ENCODE data around the gene GPR42. TPM values are rescaled to one million over a fixed set of nuclear protein-coding genes. Genes with fewer than 3 reads are reported as not detected.
"Not testable (repeated sequence)": the region's sequence is repeated elsewhere in the genome, so short reads cannot be mapped to it uniquely, and the experiment has no call there.

Gene GPR42
- total RNA-seq, 1 experiment from 2014 or later, result not detected

DNA sequence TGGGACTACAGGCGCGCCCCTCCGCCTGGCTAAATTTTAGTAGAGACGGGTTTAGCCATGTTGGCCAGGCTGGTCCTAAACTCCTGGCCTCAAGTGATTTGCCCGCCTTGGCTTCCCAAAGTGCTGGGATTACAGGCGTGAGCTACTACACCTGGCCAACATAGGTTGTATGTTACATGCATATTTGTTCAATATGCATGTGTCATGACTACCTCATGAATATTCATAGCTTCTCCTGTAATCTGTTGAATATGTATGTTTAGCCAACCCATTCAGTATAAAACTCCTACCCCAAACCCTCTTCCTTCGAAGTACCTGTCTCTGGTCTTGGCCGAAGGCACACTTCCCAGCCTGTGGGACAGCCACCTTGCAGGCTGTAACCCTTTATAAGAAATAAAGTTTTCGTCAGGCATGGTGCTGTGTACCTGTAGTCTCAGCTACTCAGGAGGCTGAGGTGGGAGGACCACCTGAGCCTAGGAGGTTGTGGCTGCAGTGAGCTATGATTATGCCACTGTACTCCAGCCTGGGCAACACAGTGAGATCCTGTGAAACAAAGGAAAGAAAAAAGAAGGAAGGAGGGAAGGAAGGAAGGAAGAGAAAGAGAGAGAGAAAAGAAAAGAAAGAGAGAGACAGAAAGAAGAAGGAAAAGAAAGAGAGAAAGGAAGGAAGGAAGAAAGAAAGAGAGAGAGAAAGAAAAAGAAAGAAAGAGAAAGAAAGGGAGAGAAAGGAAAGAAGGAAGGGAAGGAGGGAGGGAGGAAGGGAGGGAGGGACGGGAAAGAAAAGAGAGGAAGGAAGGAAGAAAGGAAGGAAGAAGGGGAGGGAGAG, 29.3 kb downstream of the GPR42 start:
- Mint-ChIP-seq H3K27ac (no peak overlapping the region), H3K4me1 (no peaks in the 10 kb centered on the region), H3K4me3 (no peak overlapping the region), H3K9me3 (no peaks in the 10 kb centered on the region), H3K36me3 (no peaks in the 10 kb centered on the region), H3K27me3 (ENCODE audit: low read depth) (no peaks in the 10 kb centered on the region; the same call in 1 of the 2 replicates)
- ATAC-seq (no peak), DNase-seq (ENCODE audit: low spot score) (no peak)
- ChIA-PET POLR2A (no interaction called here), CTCF (no interaction called here)
- TF ChIP-seq, protein P1, sequence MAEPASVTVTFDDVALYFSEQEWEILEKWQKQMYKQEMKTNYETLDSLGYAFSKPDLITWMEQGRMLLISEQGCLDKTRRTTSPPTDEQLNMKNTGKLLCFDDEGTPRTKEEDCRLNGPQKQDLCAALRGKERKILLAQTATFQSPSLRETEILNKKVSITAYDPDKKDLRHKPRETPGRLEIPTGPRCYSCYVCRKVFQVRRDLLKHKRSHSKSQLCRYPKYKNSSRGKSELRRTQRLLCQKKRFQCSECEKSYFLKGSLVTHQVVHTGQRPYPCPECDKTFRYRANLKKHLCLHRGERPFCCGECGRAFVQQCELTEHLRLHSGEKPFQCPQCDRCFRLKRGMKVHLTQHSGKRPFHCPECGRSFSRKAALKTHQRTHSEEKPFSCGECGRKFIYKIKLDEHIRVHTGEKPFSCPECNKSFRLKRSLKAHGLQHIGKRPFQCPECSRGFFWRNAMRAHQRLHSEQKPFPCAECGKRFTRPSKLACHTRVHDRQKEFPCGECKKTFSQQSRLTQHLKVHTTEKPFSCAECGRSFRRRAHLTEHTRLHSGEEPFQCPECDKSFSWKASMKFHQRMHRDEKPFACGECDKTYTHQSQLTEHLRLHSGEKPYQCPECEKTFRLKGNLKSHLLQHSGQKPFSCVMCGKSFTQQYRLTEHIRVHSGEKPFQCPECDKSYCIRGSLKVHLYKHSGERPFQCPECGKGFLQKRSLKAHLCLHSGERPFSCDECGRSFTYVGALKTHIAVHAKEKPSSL (CRISPR knock-in tag; conservative IDR thresholded peaks at IDR 0.05), result no peak
- TF ChIP-seq ZNF121 (CRISPR knock-in tag; IDR thresholded peaks at IDR 0.05), result peak; percentile 42; the same call in 1 of the 2 replicates

DNA sequence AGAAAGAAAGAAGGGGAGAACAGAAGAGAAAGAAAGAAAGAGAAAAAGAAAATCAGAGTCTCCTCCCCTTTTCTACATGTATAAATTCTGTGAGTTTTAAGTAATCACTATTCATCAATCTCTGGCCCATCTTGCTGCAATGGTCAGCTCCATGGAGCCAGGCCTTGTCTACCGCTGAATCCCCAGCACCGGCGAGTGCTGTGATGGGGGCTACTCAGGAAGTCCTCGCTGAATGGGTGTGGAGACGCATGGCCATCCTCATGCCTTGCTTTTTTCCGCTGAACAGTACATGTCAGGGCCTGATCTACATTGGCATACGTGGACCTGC, 29.9 kb downstream of the GPR42 start:
- Mint-ChIP-seq H3K9me3 (no peaks in the 10 kb centered on the region), H3K27me3 (ENCODE audit: low read depth) (peaks cover under 1% of the 10 kb centered on the region; the same call in 1 of the 2 replicates), H3K36me3 (no peaks in the 10 kb centered on the region), H3K4me3 (no peak overlapping the region), H3K27ac (no peak overlapping the region), H3K4me1 (no peaks in the 10 kb centered on the region)
- ATAC-seq, result no peak
- ChIA-PET POLR2A (no interaction called here), CTCF (interaction anchor here (1.1 kb wide), 1 partner anchor 94 kb away, joined by 4 read pairs; no protein-coding TSS in a partner anchor)
- DNase-seq (ENCODE audit: low spot score), result no peak
- TF ChIP-seq, protein P2, sequence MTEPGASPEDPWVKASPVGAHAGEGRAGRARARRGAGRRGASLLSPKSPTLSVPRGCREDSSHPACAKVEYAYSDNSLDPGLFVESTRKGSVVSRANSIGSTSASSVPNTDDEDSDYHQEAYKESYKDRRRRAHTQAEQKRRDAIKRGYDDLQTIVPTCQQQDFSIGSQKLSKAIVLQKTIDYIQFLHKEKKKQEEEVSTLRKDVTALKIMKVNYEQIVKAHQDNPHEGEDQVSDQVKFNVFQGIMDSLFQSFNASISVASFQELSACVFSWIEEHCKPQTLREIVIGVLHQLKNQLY (CRISPR knock-in tag; IDR thresholded peaks at IDR 0.05), result no peak
- no peak for TF ChIP-seq KAT7 (CRISPR knock-in tag; IDR thresholded peaks at IDR 0.05; ENCODE audit: borderline replicate concordance)
- no peak for TF ChIP-seq ZMAT4 (CRISPR knock-in tag; IDR thresholded peaks at IDR 0.05)
- no peak for TF ChIP-seq ZNF317 (CRISPR knock-in tag; IDR thresholded peaks at IDR 0.05; ENCODE audit: borderline replicate concordance, low read depth)
- no peak for TF ChIP-seq MYBL2 (CRISPR knock-in tag; IDR thresholded peaks at IDR 0.05)
- no peak for TF ChIP-seq ARID4B (CRISPR knock-in tag; IDR thresholded peaks at IDR 0.05; ENCODE audit: borderline replicate concordance)
- no peak for TF ChIP-seq HMGA2 (CRISPR knock-in tag; IDR thresholded peaks at IDR 0.05)
- TF ChIP-seq RORB (CRISPR knock-in tag; IDR thresholded peaks at IDR 0.05), result no peak
- no peak for TF ChIP-seq CREM (CRISPR knock-in tag; IDR thresholded peaks at IDR 0.05)
- TF ChIP-seq ZNF232 (CRISPR knock-in tag; IDR thresholded peaks at IDR 0.05), result no peak
- no peak for TF ChIP-seq ZNF671 (CRISPR knock-in tag; IDR thresholded peaks at IDR 0.05)
- TF ChIP-seq HMGXB4 (CRISPR knock-in tag; IDR thresholded peaks at IDR 0.05), result no peak
- no peak for TF ChIP-seq ZBTB43 (CRISPR knock-in tag; IDR thresholded peaks at IDR 0.05)

DNA sequence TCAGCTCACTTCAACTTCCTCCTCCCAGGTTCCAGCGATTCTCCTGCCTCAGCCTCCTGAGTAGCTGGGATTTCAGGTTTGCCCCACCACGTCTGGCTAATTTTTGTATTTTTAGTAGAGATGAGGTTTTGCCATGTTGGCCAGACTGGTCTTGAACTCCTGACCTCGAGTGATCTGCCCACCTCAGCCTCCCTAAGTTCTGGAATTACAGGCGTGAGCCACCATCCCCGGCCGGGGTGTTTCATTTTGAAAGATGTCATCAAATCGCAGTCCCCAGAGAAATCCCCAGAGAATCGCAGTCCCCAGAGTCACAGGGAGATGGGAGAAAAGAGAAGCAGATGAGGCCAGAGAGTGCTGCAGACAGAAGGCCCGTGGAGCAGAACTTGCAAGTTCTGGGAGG, 30.5 kb downstream of the GPR42 start:
- H3K36me3 Mint-ChIP-seq; DNase-seq (ENCODE audit: low spot score); H3K4me1 Mint-ChIP-seq; H3K4me3 Mint-ChIP-seq; POLR2A ChIA-PET; H3K27me3 Mint-ChIP-seq (ENCODE audit: low read depth); H3K9me3 Mint-ChIP-seq; H3K27ac Mint-ChIP-seq; ATAC-seq: not testable (repeated sequence)
- CTCF ChIA-PET, result interaction anchor here (1.1 kb wide), 1 partner anchor 94 kb away, joined by 4 read pairs; no protein-coding TSS in a partner anchor

Data from WTC11 (cell line).